ENCODE data around the gene ANKRD55.
"Not testable (repeated sequence)": the region's sequence is repeated elsewhere in the genome, so short reads cannot be mapped to it uniquely, and the experiment has no call there.

ANKRD55 gene

DNA sequence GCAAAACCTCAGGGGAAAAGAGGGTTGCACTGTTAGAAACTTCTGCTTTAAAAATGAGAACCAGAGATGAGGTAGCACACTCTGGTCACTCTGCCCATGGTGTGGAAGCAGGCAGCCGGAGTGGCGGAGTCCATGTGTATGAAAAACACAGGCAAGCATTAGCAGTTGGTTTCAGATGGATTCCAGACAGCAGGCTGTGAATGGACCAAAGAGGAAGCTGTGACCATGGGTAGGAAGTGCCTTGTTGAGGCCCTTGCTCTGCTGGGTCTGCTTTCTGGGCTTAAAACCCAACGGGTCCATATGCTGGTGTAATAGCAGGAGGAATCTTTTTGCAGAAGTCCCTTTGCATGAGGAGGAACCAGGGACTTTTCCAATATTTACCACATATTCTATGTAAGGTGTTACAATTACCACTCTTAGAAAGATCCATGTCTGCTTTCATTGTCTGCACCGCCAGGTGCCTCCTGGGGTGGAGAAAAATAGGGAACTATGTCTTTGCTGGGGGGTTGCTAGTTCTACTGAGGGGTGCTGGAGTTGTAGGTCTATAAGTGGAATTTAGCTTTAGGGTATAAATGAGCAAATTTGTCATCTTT is 77.0 kb downstream of the ANKRD55 start:
- Histone ChIP-seq H3K4me3 (ENCODE audit: low read length) (no peak overlapping the region), H2AFZ (ENCODE audit: low read length) (no peak overlapping the region), H3K4me1 (ENCODE audit: low read length) (peaks cover 61% of the 10 kb centered on the region), H3F3A (ENCODE audit: insufficient read depth, low read length) (peaks cover 55% of the 10 kb centered on the region), H3K9ac (ENCODE audit: low read length) (peak overlapping the region; percentile 16; the same call in 1 of the 2 replicates), H4K20me1 (ENCODE audit: insufficient read depth, low read length) (no peaks in the 10 kb centered on the region), H3K9me2 (replicated peaks; ENCODE audit: insufficient read depth, low read length) (no peaks in the 10 kb centered on the region), H3K9me3 (replicated peaks; ENCODE audit: insufficient read depth, low read length) (no peaks in the 10 kb centered on the region), H3K79me2 (ENCODE audit: low read length) (0 out of 2 replicates have a peak, but pooled peaks cover 3% of the 10 kb centered on the region), H3K36me3 (replicated peaks; ENCODE audit: insufficient read depth, low read length) (no peaks in the 10 kb centered on the region), H3K27ac (ENCODE audit: low read length) (peak overlapping the region; percentile 86), H3K27me3 (replicated peaks; ENCODE audit: insufficient read depth, low read length) (no peaks in the 10 kb centered on the region), H3K4me2 (ENCODE audit: low read depth, low read length) (peak overlapping the region; percentile 7; the same call in 1 of the 2 replicates)
- DNase-seq, result peak; percentile 23
- TF ChIP-seq, protein P1, sequence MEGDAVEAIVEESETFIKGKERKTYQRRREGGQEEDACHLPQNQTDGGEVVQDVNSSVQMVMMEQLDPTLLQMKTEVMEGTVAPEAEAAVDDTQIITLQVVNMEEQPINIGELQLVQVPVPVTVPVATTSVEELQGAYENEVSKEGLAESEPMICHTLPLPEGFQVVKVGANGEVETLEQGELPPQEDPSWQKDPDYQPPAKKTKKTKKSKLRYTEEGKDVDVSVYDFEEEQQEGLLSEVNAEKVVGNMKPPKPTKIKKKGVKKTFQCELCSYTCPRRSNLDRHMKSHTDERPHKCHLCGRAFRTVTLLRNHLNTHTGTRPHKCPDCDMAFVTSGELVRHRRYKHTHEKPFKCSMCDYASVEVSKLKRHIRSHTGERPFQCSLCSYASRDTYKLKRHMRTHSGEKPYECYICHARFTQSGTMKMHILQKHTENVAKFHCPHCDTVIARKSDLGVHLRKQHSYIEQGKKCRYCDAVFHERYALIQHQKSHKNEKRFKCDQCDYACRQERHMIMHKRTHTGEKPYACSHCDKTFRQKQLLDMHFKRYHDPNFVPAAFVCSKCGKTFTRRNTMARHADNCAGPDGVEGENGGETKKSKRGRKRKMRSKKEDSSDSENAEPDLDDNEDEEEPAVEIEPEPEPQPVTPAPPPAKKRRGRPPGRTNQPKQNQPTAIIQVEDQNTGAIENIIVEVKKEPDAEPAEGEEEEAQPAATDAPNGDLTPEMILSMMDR (IDR thresholded peaks at IDR 0.05; ENCODE audit: low read length), result no peak
- TF ChIP-seq EZH2 (optimal IDR thresholded peaks at IDR 0.05; ENCODE audit: low read depth, low read length) (no peak), EZH2phosphoT487 (IDR thresholded peaks at IDR 0.05; ENCODE audit: low read length) (no peak)

DNA sequence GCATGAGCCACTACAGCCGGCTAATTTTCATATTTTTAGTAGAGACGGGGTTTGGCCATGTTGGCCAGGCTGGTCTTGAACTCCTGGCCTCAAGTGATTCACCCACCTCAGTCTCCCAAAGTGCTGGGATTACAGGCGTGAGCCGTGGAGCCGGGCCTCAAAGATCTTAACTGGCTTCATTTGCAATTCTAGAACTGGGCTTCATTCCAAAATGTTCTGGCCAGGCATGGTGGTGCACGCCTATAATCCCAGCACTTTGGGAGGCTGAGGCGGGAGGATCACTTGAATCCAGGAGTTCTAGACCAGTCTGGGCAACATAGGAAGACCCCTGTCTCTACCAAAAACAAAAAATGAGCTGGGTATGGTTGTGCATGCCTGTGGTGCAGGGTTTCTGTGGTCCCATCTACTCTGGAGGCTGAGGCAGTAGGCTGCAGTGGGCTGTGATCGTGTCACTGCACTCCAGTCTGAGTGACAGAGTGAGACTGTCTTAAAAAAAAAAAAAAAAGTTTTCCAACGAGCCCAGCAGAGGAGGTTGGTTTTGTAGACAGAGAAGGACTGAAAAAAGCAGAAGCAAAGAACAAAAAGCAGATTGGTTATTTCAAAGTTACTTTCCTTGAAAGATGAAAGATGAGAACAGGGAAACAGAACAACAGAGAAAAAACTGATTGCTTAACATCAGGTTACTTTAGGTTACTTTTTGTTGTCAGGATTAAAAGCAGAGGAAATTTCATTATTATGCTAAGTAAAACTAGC is 78.2 kb downstream of the ANKRD55 start:
- Histone ChIP-seq H3K4me2 (ENCODE audit: low read depth, low read length) (peak overlapping the region; percentile 30; the same call in 1 of the 2 replicates), H3K27ac (ENCODE audit: low read length) (peak overlapping the region; percentile 86), H3K9ac (ENCODE audit: low read length) (peak overlapping the region; percentile 17; the same call in 1 of the 2 replicates), H2AFZ (ENCODE audit: low read length) (peak overlapping the region; percentile 14; the same call in 1 of the 2 replicates), H3K79me2 (ENCODE audit: low read length) (0 out of 2 replicates have a peak, but pooled peaks cover 14% of the 10 kb centered on the region), H3K4me3 (ENCODE audit: low read length) (no peak overlapping the region), H3K4me1 (ENCODE audit: low read length) (peaks cover 62% of the 10 kb centered on the region), H3K36me3 (replicated peaks; ENCODE audit: insufficient read depth, low read length) (no peaks in the 10 kb centered on the region), H3K9me2 (replicated peaks; ENCODE audit: insufficient read depth, low read length) (no peaks in the 10 kb centered on the region), H3K9me3 (replicated peaks; ENCODE audit: insufficient read depth, low read length) (no peaks in the 10 kb centered on the region), H3F3A (ENCODE audit: insufficient read depth, low read length) (peaks cover 65% of the 10 kb centered on the region), H4K20me1 (ENCODE audit: insufficient read depth, low read length) (no peaks in the 10 kb centered on the region), H3K27me3 (replicated peaks; ENCODE audit: insufficient read depth, low read length) (no peaks in the 10 kb centered on the region)
- TF ChIP-seq EZH2 (optimal IDR thresholded peaks at IDR 0.05; ENCODE audit: low read depth, low read length), result no peak
- TF ChIP-seq, protein P1 (IDR thresholded peaks at IDR 0.05; ENCODE audit: low read length), result no peak
- no peak for TF ChIP-seq EZH2phosphoT487 (IDR thresholded peaks at IDR 0.05; ENCODE audit: low read length)
- DNase-seq, result peak; percentile 53

DNA sequence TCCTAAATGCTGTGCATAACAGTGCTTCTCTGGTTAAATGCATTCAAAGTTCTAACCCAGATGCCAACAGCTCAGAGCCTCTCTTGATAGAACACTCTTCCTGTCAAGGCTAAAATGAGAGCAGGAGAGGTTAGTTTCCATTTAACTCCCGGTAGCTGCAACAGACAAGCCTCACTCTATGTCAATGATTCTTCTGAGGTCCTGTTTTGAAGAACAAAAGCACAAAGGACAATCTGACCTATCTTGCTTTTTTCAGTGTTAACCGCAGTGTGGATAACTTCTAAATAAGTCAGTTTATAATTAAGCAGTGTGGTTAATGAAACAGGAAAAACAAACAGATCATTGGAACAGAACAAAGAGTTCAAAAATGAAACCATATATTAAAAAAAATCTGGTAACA is 80.7 kb downstream of the ANKRD55 start:
- no peak overlapping the region for H3K4me3 ChIP-seq (ENCODE audit: low read length)
- H3K9me3 ChIP-seq (replicated peaks; ENCODE audit: insufficient read depth, low read length), result no peaks in the 10 kb centered on the region
- H3F3A ChIP-seq (ENCODE audit: insufficient read depth, low read length), result peaks cover 88% of the 10 kb centered on the region
- no peaks in the 10 kb centered on the region for H3K27me3 ChIP-seq (replicated peaks; ENCODE audit: insufficient read depth, low read length)
- peak overlapping the region; percentile 66 for H3K9ac ChIP-seq (ENCODE audit: low read length)
- no peak overlapping the region for H2AFZ ChIP-seq (ENCODE audit: low read length)
- no peaks in the 10 kb centered on the region for H3K9me2 ChIP-seq (replicated peaks; ENCODE audit: insufficient read depth, low read length)
- H4K20me1 ChIP-seq (ENCODE audit: insufficient read depth, low read length), result no peaks in the 10 kb centered on the region
- H3K79me2 ChIP-seq (ENCODE audit: low read length), result 0 out of 2 replicates have a peak, but pooled peaks cover 14% of the 10 kb centered on the region
- H3K4me1 ChIP-seq (ENCODE audit: low read length), result peaks cover 80% of the 10 kb centered on the region
- peak overlapping the region; percentile 59 for H3K4me2 ChIP-seq (ENCODE audit: low read depth, low read length)
- DNase-seq, result peak; percentile 96
- TF ChIP-seq EZH2 (optimal IDR thresholded peaks at IDR 0.05; ENCODE audit: low read depth, low read length) (no peak), EZH2phosphoT487 (IDR thresholded peaks at IDR 0.05; ENCODE audit: low read length) (no peak)
- TF ChIP-seq, protein P1 (IDR thresholded peaks at IDR 0.05; ENCODE audit: low read length), result no peak
- peak overlapping the region; percentile 96 for H3K27ac ChIP-seq (ENCODE audit: low read length)
- H3K36me3 ChIP-seq (replicated peaks; ENCODE audit: insufficient read depth, low read length), result no peaks in the 10 kb centered on the region

DNA sequence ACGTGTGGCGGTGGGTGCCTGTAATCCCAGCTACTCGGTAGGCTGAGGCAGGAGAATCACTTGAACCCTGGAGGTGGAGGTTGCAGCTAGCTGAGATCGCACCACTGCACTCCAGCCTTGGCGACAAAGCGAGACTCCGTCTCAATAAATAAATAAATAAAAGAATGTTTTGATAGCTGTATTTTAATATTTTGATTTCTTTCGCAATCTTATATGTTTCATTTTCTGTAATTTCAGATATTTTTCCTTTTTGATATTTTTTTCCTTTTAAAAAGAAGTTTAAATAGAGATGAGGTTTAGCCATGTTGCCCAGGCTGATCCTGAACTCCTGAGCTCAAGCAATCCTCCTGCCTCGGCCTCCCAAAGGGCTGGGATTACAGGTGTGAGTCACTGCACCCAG is 82.4 kb downstream of the ANKRD55 start:
- not testable (repeated sequence) for H3K9ac ChIP-seq (ENCODE audit: low read length); H3K4me2 ChIP-seq (ENCODE audit: low read depth, low read length); DNase-seq; H3K9me2 ChIP-seq (replicated peaks; ENCODE audit: insufficient read depth, low read length); H3K27me3 ChIP-seq (replicated peaks; ENCODE audit: insufficient read depth, low read length); H4K20me1 ChIP-seq (ENCODE audit: insufficient read depth, low read length); H3K4me3 ChIP-seq (ENCODE audit: low read length); H3K9me3 ChIP-seq (replicated peaks; ENCODE audit: insufficient read depth, low read length); H2AFZ ChIP-seq (ENCODE audit: low read length); H3K36me3 ChIP-seq (replicated peaks; ENCODE audit: insufficient read depth, low read length)
- peak overlapping the region; percentile 96; the same call in 1 of the 2 replicates for H3K27ac ChIP-seq (ENCODE audit: low read length)
- peaks cover 75% of the 10 kb centered on the region for H3K4me1 ChIP-seq (ENCODE audit: low read length)
- 0 out of 2 replicates have a peak, but pooled peaks cover 14% of the 10 kb centered on the region for H3K79me2 ChIP-seq (ENCODE audit: low read length)
- peaks cover 83% of the 10 kb centered on the region for H3F3A ChIP-seq (ENCODE audit: insufficient read depth, low read length)
